NT2/D1 (cell line): Measurements from ENCODE around the gene DENND1C.
"Not testable (repeated sequence)": the region's sequence is repeated elsewhere in the genome, so short reads cannot be mapped to it uniquely, and the experiment has no call there.

ENCODE experiments used
- DNase-seq: peaks from one replicate; pipeline ENCODE4 v3.0.0-alpha.2; 2011; ENCODE audit warnings: low read depth, low spot score
- H3K27me3 ChIP-seq: 2 replicates; pipeline ENCODE4 v1.6.0; 2011; ENCODE audit warnings: mild to moderate bottlenecking; ENCODE audit not compliant: insufficient read length, insufficient read depth
- H3K36me3 ChIP-seq: 2 replicates; pipeline ENCODE4 v1.6.1; 2011; ENCODE audit warnings: mild to moderate bottlenecking, low read length, mixed read lengths; ENCODE audit not compliant: insufficient read depth, insufficient read length
- H3K4me1 ChIP-seq: 2 replicates; pipeline ENCODE4 v1.5.1; 2011; ENCODE audit not compliant: insufficient read depth, insufficient read length
- H3K4me3 ChIP-seq: 2 replicates; pipeline ENCODE4 v1.5.1; 2011; ENCODE audit warnings: low read depth; ENCODE audit not compliant: insufficient read length
- H3K9ac ChIP-seq: 2 replicates; pipeline ENCODE4 v1.6.0; 2011; ENCODE audit warnings: low read depth; ENCODE audit not compliant: insufficient read length
- H3K9me3 ChIP-seq: 2 replicates; pipeline ENCODE4 v1.5.1; 2011; ENCODE audit warnings: mild to moderate bottlenecking, low read length; ENCODE audit not compliant: insufficient read depth
- SUZ12 ChIP-seq: IDR thresholded peaks from 2 replicates; pipeline ENCODE4 v1.6.1; 2011; ENCODE audit not compliant: insufficient read length, insufficient read depth; ENCODE audit errors: extremely low read depth
- YY1 ChIP-seq: IDR thresholded peaks from 2 replicates; pipeline ENCODE4 v1.6.1; 2011; ENCODE audit not compliant: insufficient read length, insufficient read depth
- ZNF274 ChIP-seq: IDR thresholded peaks from 2 replicates; pipeline ENCODE4 v1.6.1; 2011; ENCODE audit warnings: mild to moderate bottlenecking, low read depth, low read length

The DENND1C gene

GRCh38 chr19:6431891-6432290 is 49.7 kb downstream of the DENND1C start:
- Histone ChIP-seq H3K36me3 (no peaks in the 10 kb centered on the region), H3K27me3 (no peaks in the 10 kb centered on the region), H3K9ac (no peak overlapping the region), H3K9me3 (no peaks in the 10 kb centered on the region), H3K4me1 (no peaks in the 10 kb centered on the region), H3K4me3 (no peak overlapping the region)
- no peak for TF ChIP-seq SUZ12
- TF ChIP-seq ZNF274: no peak
- no peak for TF ChIP-seq YY1
- no peak for DNase-seq

GRCh38 chr19:6429419-6430221 is 52.0 kb downstream of the DENND1C start:
- Histone ChIP-seq H3K9me3 (peaks cover 10% of the 10 kb centered on the region; the same call in 1 of the 2 replicates), H3K36me3 (no peaks in the 10 kb centered on the region), H3K4me1 (peaks cover 2% of the 10 kb centered on the region), H3K27me3 (no peaks in the 10 kb centered on the region), H3K9ac (no peak overlapping the region), H3K4me3 (no peak overlapping the region)
- no peak for DNase-seq
- TF ChIP-seq SUZ12: no peak
- no peak for TF ChIP-seq ZNF274
- TF ChIP-seq YY1: no peak

- not testable (repeated sequence) for H3K4me3 ChIP-seq, H3K27me3 ChIP-seq, DNase-seq, H3K9me3 ChIP-seq, H3K36me3 ChIP-seq, H3K4me1 ChIP-seq, H3K9ac ChIP-seq
Measured at GRCh38 chr19:6428692-6429418, 52.7 kb downstream of the DENND1C start.

- H3K36me3 ChIP-seq: peaks cover 13% of the 10 kb centered on the region
- H3K9ac ChIP-seq: no peak overlapping the region
- no peak overlapping the region for H3K4me3 ChIP-seq
- H3K4me1 ChIP-seq: peaks cover 7% of the 10 kb centered on the region
- H3K9me3 ChIP-seq: peaks cover 10% of the 10 kb centered on the region; the same call in 1 of the 2 replicates
- no peak for DNase-seq
- no peaks in the 10 kb centered on the region for H3K27me3 ChIP-seq
- TF ChIP-seq YY1 (no peak), ZNF274 (no peak), SUZ12 (no peak)
Measured at GRCh38 chr19:6427131-6427530, 54.5 kb downstream of the DENND1C start.

- Histone ChIP-seq H3K4me1 (peaks cover 11% of the 10 kb centered on the region), H3K4me3 (no peak overlapping the region), H3K9ac (no peak overlapping the region), H3K27me3 (no peaks in the 10 kb centered on the region), H3K36me3 (peaks cover 25% of the 10 kb centered on the region), H3K9me3 (peaks cover 10% of the 10 kb centered on the region; the same call in 1 of the 2 replicates)
- TF ChIP-seq SUZ12 (no peak), YY1 (no peak), ZNF274 (no peak)
- DNase-seq: no peak
Measured at GRCh38 chr19:6425732-6426620, 55.6 kb downstream of the DENND1C start.

- H3K9me3 ChIP-seq: peaks cover 10% of the 10 kb centered on the region; the same call in 1 of the 2 replicates
- TF ChIP-seq ZNF274 (no peak), YY1 (no peak), SUZ12 (no peak)
- H3K4me1 ChIP-seq: peaks cover 15% of the 10 kb centered on the region
- DNase-seq: peak; percentile 99
- H3K36me3 ChIP-seq: peaks cover 33% of the 10 kb centered on the region
- H3K27me3 ChIP-seq: no peaks in the 10 kb centered on the region
- no peak overlapping the region for H3K9ac ChIP-seq
- no peak overlapping the region for H3K4me3 ChIP-seq
Measured at GRCh38 chr19:6424939-6425731, 56.5 kb downstream of the DENND1C start.
